GM18858 (cell line): Measurements from ENCODE around the gene ZNF425.
"Not testable (repeated sequence)": the region's sequence is repeated elsewhere in the genome, so short reads cannot be mapped to it uniquely, and the experiment has no call there.

Experiments
- ATAC-seq: cut with Tn5 transposase; IDR thresholded peaks from one replicate; pipeline ENCODE4 v1.9.1; 2021; ENCODE audit not compliant: unreplicated experiment

The ZNF425 gene

GRCh38 chr7:149075286-149075685 lies 50.8 kb downstream of the ZNF425 start:
- no peak for ATAC-seq

- ATAC-seq, result no peak
Measured at GRCh38 chr7:149074116-149074885, 51.8 kb downstream of the ZNF425 start.

- no peak for ATAC-seq
Measured at GRCh38 chr7:149072438-149072775, 53.7 kb downstream of the ZNF425 start.

GRCh38 chr7:149071641-149072437 lies 54.3 kb downstream of the ZNF425 start:
- ATAC-seq, result no peak

GRCh38 chr7:149071182-149071635 lies 54.9 kb downstream of the ZNF425 start:
- ATAC-seq, result no peak

- ATAC-seq, result no peak
Measured at GRCh38 chr7:149070372-149071125, 55.6 kb downstream of the ZNF425 start.

GRCh38 chr7:149067869-149068268 lies 58.3 kb downstream of the ZNF425 start:
- no peak for ATAC-seq

- ATAC-seq, result no peak
Measured at GRCh38 chr7:149063476-149063875, 62.6 kb downstream of the ZNF425 start.

- not testable (repeated sequence) for ATAC-seq
Measured at GRCh38 chr7:149062217-149062899, 63.8 kb downstream of the ZNF425 start.

- ATAC-seq, result no peak
Measured at GRCh38 chr7:149060156-149060555, 66.0 kb downstream of the ZNF425 start.

GRCh38 chr7:149053885-149054284 lies 72.2 kb downstream of the ZNF425 start:
- ATAC-seq, result no peak

- ATAC-seq, result no peak
Measured at GRCh38 chr7:149053384-149053783, 72.7 kb downstream of the ZNF425 start.
